Astrocyte (in vitro differentiated cells and primary cell): ENCODE results near the gene PNPLA2.

Source experiments
- CTCF ChIP-seq: IDR thresholded peaks from 2 replicates; pipeline ENCODE4 v1.5.1; 2011; ENCODE audit warnings: low read depth, mild to moderate bottlenecking, inconsistent platforms, low read length, moderate library complexity; ENCODE audit not compliant: insufficient read depth
- EZH2 ChIP-seq: IDR thresholded peaks from 2 replicates; pipeline ENCODE4 v1.6.1; 2012; ENCODE audit warnings: mild to moderate bottlenecking, low read length, inconsistent platforms; ENCODE audit not compliant: insufficient read depth

DNA sequence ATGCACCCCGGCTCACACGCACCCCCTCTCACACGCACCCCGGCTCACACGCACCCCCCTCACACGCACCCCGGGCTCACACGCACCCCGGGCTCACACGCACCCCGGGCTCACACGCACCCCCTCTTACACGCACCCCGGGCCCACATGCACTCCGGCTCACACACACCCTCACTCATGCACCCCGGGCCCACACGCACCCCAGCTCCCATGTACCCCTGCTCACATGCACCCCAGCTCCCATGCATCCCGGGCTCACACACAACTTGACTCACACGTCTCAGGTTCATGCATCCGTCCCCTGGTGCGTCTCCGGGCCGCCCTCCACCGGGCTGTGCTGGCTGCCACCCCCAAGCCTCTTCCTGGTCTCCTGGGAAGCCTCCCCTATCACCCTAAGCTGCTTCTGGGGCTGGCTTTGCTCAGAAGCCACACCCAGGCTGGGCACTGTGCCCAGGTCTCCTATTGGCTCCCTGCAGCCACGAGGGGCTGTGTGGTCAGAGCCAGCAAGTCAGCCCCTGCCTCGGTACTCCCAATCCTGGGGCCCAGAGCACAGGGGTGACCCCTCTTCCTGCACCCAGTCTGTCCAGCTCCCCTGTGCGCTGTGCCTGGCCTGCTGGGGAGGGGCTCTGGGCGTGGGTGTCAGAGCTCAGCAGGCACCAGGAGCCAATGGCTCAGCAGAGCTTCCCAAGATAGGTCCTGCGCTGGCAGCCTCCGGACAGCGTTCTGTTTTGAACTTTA lies 40.8 kb downstream of the PNPLA2 start:
- TF ChIP-seq EZH2 = no peak
- TF ChIP-seq CTCF = no peak
